HepG2 (cell line): ENCODE measurements around the gene LRRC8C. TPM values are rescaled to one million over a fixed set of nuclear protein-coding genes. Genes with fewer than 3 reads are reported as not detected.
A peak's percentile ranks its signal among the peaks of the same experiment; 100 is the strongest.

Source experiments
- ATAC-seq: fragments of 200-7000 bp; cut with Tn5 transposase; 3 replicates; pipeline ENCODE4 v1.9.1; 2020; ENCODE audit warnings: mild to moderate bottlenecking, moderate library complexity
- BruUV-seq: library from RNA; stranded (reverse); fragments of 400-500 nt; replicated peaks from 2 replicates; lab custom pipeline; 2021; lab: Mats Ljungman, UMichigan
- CTCF ChIA-PET: fragments of 300-600 bp; formaldehyde crosslinking; extraction: SDS; loops from one replicate; lab custom pipeline; 2021; ENCODE audit warnings: low total read pairs, inconsistent platforms, low intra/inter-chr PET ratio; lab: Yijun Ruan, JAX
- POLR2A ChIA-PET: fragments of 350-600 bp; sonication (Branson Sonifier 250); formaldehyde crosslinking; loops from one replicate; lab custom pipeline; 2020; ENCODE audit warnings: antibody characterized with exemption, inconsistent platforms; lab: Yijun Ruan, JAX
- DNase-seq: peaks from one replicate; pipeline ENCODE4 v3.0.0-alpha.2; 2015; ENCODE audit warnings: low spot score
- FAIRE-seq: peaks from 3 replicates; lab custom pipeline; 2011; peaks lifted over from hg19 to GRCh38; lab: Jason Lieb, UNC
- H2AFZ ChIP-seq: one replicate; pipeline ENCODE4 v1.6.1; 2011; ENCODE audit warnings: low read length, inconsistent platforms
- H3K27ac ChIP-seq: fragments of 300-600 bp; 3 replicates; pipeline ENCODE4 v1.8.0; 2011; ENCODE audit warnings: mixed run types, mild to moderate bottlenecking, mixed read lengths, low read length, inconsistent platforms; ENCODE audit not compliant: insufficient read depth; ENCODE audit errors: extremely low read length
- H3K27me3 ChIP-seq, 2 experiments: fragments of 200-600 bp in 1 of 2; 2 replicates in 1 of 2; 3 replicates in 1 of 2; pipeline versions ENCODE4 v1.6.0 to v1.8.0; 2011; ENCODE audit warnings: low read length in 2 of 2, mild to moderate bottlenecking in 2 of 2, moderate library complexity in 2 of 2, inconsistent platforms in 1 of 2; ENCODE audit not compliant: insufficient read depth in 2 of 2, control insufficient read depth in 1 of 2
- H3K36me3 ChIP-seq, 2 experiments: fragments of 200-600 bp in 1 of 2; replicated peaks in 1 of 2; 2 replicates in 1 of 2; 3 replicates in 1 of 2; pipeline versions ENCODE4 v1.5.1 to v1.8.0; 2011; ENCODE audit warnings: low read length in 2 of 2, inconsistent platforms in 1 of 2; ENCODE audit not compliant: insufficient read depth in 2 of 2, control insufficient read depth in 1 of 2
- H3K4me1 ChIP-seq: 2 replicates; pipeline ENCODE4 v1.5.1; 2012; ENCODE audit warnings: low read length, inconsistent platforms; ENCODE audit not compliant: insufficient read depth
- H3K4me2 ChIP-seq: 2 replicates; pipeline ENCODE4 v1.6.0; 2011; ENCODE audit warnings: low read depth, low read length, inconsistent platforms
- H3K4me3 ChIP-seq, 3 experiments: fragments of 200-600 bp in 1 of 3; sonication (generic), shearing (Covaris generic) in 1 of 3; replicated peaks in 1 of 3; 2 replicates each; pipeline ENCODE4 v1.5.1; 2011 to 2016; ENCODE audit warnings: low read length in 3 of 3, inconsistent platforms in 2 of 3, low read depth in 2 of 3, mild to moderate bottlenecking in 2 of 3, control low read depth in 1 of 3, mixed read lengths in 1 of 3; ENCODE audit not compliant: insufficient read depth in 1 of 3
- H3K79me2 ChIP-seq: one replicate; pipeline ENCODE4 v1.6.1; 2011; ENCODE audit warnings: low read length, inconsistent platforms; ENCODE audit not compliant: insufficient read depth
- H3K9ac ChIP-seq: 2 replicates; pipeline ENCODE4 v1.6.0; 2011; ENCODE audit warnings: mild to moderate bottlenecking, low read depth, low read length, inconsistent platforms; ENCODE audit not compliant: insufficient read depth
- H3K9me3 ChIP-seq: 2 replicates; pipeline ENCODE4 v1.5.1; 2012; ENCODE audit warnings: mild to moderate bottlenecking, low read length
- H4K20me1 ChIP-seq: 2 replicates; pipeline ENCODE4 v1.6.0; 2011; ENCODE audit warnings: inconsistent platforms, mild to moderate bottlenecking, low read length, moderate library complexity; ENCODE audit not compliant: insufficient read depth
- ZNF329 ChIP-seq: sonication (generic); formaldehyde crosslinking; IDR thresholded peaks from 2 replicates; pipeline ENCODE4 v1.9.0; 2021; ENCODE audit warnings: low read depth, mild to moderate bottlenecking, missing genetic modification reagents
- ZNF614 ChIP-seq: IDR thresholded peaks from 2 replicates; pipeline ENCODE4 v1.6.1; 2018; ENCODE audit warnings: missing biosample characterization, missing genetic modification reagents, inconsistent platforms, borderline replicate concordance
- ZNF878 ChIP-seq: sonication (generic); formaldehyde crosslinking; IDR thresholded peaks from 2 replicates; pipeline ENCODE4 v1.8.1; 2023; ENCODE audit warnings: mild to moderate bottlenecking, missing genetic modification reagents, moderate library complexity
- in situ Hi-C: cut with HindIII; loops from 2 replicates; pipeline ENCODE4 v1.10.0; 2017; ENCODE audit warnings: low pct_unique_long_range_greater_than_20kb; ENCODE audit not compliant: extremely low pct_ligation_motif_present
- intact Hi-C: fragments of 100-400 bp; cut with micrococcal nuclease; formaldehyde crosslinking; loops from one replicate; pipeline ENCODE4 v1.10.0; 2022; ENCODE audit not compliant: unreplicated experiment
- polyA plus RNA-seq, 8 experiments: library from polyadenylated mRNA; depleted of rRNA in 3 of 8; stranded (reverse) in 7 of 8; unstranded in 1 of 8; fragments of >200 nt; fragmentation: Illumina TruSeq in 4 of 8; extraction: Trizol in 4 of 8; gene quantifications; 2 replicates each; pipeline versions ENCODE4 v1.2.1 to v1.2.3, GENCODE V29; 2011 to 2016; ENCODE audit warnings: low read depth in 4 of 8, missing spikeins in 1 of 8, mixed read lengths in 1 of 8; ENCODE audit not compliant: insufficient read depth in 1 of 8
- total RNA-seq, 5 experiments: library from RNA; depleted of rRNA; stranded (reverse); fragments of >200 nt; fragmentation: Illumina TruSeq; extraction: Trizol; gene quantifications; 2 replicates each; pipeline ENCODE4 v1.2.3, GENCODE V29; 2016; ENCODE audit warnings: low read depth in 1 of 5
- TF ChIP-seq, protein P1 (sequence below): IDR thresholded peaks from 2 replicates; pipeline ENCODE4 v1.6.1; 2012; ENCODE audit warnings: low read depth, low read length, improper control_type of control experiment

The LRRC8C gene
- total and polyA plus RNA-seq, 2 of the 13 experiments (the other 11 are each of a cell fraction or from before 2014, with no cell fraction given), result 0.22 to 0.32 TPM

- TF ChIP-seq ZNF878 (CRISPR knock-in tag) (no peak), ZNF614 (CRISPR knock-in tag) (no peak)
- TF ChIP-seq, all 625 proteins: peak for 0
Observed at GRCh38 chr1:89624715-89625323, 8.1 kb upstream of the LRRC8C start (continued).

GRCh38 chr1:89627596-89627962, 5.3 kb upstream of the LRRC8C start:
- H3K9me3 ChIP-seq, result no peaks in the 10 kb centered on the region
- in situ Hi-C loops, result no loop called here
- POLR2A ChIA-PET, result no interaction called here

More at GRCh38 chr1:89627596-89627962, 5.3 kb upstream of the LRRC8C start:
- CTCF ChIA-PET, result no interaction called here
- FAIRE-seq, result no peak
- peak; percentile 34 for DNase-seq
- Histone ChIP-seq H3K79me2 (no peaks in the 10 kb centered on the region), H3K36me3 (no peaks in the 10 kb centered on the region), H4K20me1 (no peaks in the 10 kb centered on the region), H3K9ac (no peak overlapping the region), H2AFZ (no peak overlapping the region), H3K27ac (no peak overlapping the region), H3K4me3 (no peak overlapping the region), H3K4me1 (peaks cover 17% of the 10 kb centered on the region), H3K27me3 (peaks cover 0 to 18% of the 10 kb centered on the region in 2 experiments; a peak in 4 of 5 replicates), H3K4me2 (no peak overlapping the region)
- no TSS peak for BruUV-seq
- TF ChIP-seq ZNF329 (CRISPR knock-in tag), result no peak
- TF ChIP-seq, protein P1, sequence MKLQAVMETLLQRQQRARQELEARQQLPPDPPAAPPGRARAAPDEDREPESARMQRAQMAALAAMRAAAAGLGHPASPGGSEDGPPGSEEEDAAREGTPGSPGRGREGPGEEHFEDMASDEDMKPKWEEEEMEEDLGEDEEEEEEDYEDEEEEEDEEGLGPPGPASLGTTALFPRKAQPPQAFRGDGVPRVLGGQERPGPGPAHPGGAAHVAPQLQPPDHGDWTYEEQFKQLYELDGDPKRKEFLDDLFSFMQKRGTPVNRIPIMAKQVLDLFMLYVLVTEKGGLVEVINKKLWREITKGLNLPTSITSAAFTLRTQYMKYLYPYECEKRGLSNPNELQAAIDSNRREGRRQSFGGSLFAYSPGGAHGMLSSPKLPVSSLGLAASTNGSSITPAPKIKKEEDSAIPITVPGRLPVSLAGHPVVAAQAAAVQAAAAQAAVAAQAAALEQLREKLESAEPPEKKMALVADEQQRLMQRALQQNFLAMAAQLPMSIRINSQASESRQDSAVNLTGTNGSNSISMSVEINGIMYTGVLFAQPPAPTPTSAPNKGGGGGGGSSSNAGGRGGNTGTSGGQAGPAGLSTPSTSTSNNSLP, result peak; percentile 21; the same call in 1 of the 2 replicates
- intact Hi-C loops, result no loop called here
- no peak; the same call in 2 of the 3 replicates for ATAC-seq
